ENCODE results near the gene NSF. TPM values are rescaled to one million over a fixed set of nuclear protein-coding genes. Genes with fewer than 3 reads are reported as not detected.
"Not testable (repeated sequence)": the region's sequence is repeated elsewhere in the genome, so short reads cannot be mapped to it uniquely, and the experiment has no call there.

The NSF gene
- polyA plus RNA-seq, 3 donors, result 33.1 to 35.4 (median 33.2) TPM

DNA sequence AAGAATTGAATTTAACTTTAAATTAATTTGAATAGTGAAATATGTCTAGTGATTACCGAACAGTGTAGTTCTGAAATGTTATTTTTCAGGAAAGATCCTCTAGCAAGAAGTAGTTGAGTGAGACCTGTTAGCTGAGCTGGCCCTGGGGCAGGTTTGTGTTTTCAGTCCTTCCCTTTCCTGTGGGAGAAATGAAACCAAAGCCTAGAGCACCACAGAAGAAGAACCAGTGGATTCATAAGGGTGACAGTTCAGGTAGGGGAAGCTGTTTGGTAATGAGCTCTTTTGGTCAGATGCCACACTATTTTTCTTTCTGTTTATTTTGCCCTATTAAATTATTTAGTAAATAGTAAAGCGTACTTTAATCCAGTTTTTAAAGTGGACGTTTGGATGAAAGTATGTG lies 26.7 kb downstream of the NSF start:
- DNase-seq (ENCODE audit: extremely low read depth in 1 of 11, low read depth in 9 of 11, low spot score in 4 of 11), result not testable (repeated sequence)

DNA sequence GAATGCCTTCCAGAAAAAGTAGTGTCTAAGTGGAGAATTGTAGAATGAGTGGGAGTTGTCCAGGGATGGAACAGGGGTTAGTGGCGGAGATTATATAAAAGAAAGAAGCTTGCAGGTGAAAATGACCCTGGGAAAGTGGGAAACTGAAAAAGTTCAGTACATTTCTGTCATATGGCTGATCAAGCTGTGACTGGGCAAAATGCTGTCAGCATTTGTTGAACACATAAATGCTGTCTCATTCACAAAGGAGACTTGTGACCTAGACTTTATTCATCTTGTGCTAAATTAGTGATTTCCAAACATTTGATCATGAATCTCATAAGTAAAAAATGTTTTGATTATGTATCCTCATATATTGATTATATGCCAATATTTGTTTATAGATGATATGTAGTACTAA lies 28.5 kb downstream of the NSF start:
- not testable (repeated sequence) for DNase-seq (ENCODE audit: extremely low read depth in 1 of 11, low read depth in 9 of 11, low spot score in 4 of 11)

GRCh38 chr17:46623790-46624189 lies 33.3 kb downstream of the NSF start:
- DNase-seq (ENCODE audit: extremely low read depth in 1 of 11, low read depth in 9 of 11, low spot score in 4 of 11), result not testable (repeated sequence)

- not testable (repeated sequence) for DNase-seq (ENCODE audit: extremely low read depth in 1 of 11, low read depth in 9 of 11, low spot score in 4 of 11)
Measured at GRCh38 chr17:46624726-46625125, 34.3 kb downstream of the NSF start.

DNA sequence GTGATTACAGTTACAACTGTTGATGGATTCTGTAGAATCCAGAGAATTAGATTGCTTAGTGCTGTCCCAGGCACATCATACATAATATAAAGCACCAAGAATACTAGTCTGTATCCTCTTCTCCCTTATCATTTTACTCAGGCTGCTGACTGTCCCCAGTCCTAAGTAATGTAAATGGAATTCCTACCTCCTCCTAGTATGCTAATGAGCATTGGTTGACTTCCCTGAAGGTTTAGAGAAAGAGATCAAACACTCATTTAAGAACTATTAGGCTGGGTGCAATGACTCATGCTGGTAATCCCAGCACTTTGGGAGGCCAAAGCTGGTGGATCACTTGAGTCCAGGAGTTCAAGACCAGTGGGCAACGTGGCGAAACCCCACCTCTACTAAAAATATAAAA lies 37.0 kb downstream of the NSF start:
- DNase-seq (ENCODE audit: extremely low read depth in 1 of 11, low read depth in 9 of 11, low spot score in 4 of 11), result not testable (repeated sequence)

- not testable (repeated sequence) for DNase-seq (ENCODE audit: extremely low read depth in 1 of 11, low read depth in 9 of 11, low spot score in 4 of 11)
Measured at GRCh38 chr17:46628753-46629436, 38.4 kb downstream of the NSF start.

DNA sequence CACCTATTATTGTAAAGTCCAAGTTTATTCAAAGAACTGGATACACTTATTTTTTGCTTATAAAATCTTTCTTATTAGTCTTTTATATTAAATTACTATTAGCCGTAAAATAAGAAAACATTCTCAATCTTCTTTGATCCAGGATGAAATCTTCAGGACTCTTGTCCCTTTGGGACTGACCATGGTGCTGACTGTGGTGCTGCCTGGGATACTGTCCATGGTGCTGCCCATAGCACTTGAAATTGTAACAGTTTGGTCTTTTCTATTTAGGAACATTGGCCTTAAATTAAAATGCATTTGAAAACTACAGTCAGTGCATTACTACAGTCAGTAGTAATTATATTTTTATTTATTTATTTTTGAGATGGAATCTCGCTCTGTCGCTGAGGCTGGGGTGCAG lies 41.7 kb downstream of the NSF start:
- not testable (repeated sequence) for DNase-seq (ENCODE audit: extremely low read depth in 1 of 11, low read depth in 9 of 11, low spot score in 4 of 11)

DNA sequence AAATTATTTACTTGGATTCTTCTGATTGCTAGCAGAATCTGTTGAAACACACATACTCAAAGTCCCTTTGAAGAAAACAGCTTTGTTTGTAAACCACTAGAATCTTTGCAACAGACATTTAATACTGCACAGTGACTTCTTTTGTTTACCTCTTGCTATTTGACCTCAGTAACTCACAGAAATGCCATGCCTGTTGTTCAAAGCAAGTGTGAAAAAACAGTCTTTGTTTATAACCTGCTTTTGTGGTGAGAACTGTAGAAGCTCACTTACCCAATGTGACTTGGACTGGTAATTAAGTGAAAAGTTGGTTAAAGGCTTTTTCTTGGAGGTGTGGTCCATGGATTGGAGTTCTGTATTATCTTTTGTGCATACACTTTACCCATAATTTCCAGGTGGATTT lies 44.4 kb downstream of the NSF start:
- not testable (repeated sequence) for DNase-seq (ENCODE audit: extremely low read depth in 1 of 11, low read depth in 9 of 11, low spot score in 4 of 11)

- DNase-seq (ENCODE audit: extremely low read depth in 1 of 11, low read depth in 9 of 11, low spot score in 4 of 11), result not testable (repeated sequence)
Measured at GRCh38 chr17:46641861-46642656, 51.6 kb downstream of the NSF start.

- DNase-seq (ENCODE audit: extremely low read depth in 1 of 11, low read depth in 9 of 11, low spot score in 4 of 11), result not testable (repeated sequence)
Measured at GRCh38 chr17:46647251-46647650, 56.8 kb downstream of the NSF start.

- DNase-seq (ENCODE audit: extremely low read depth in 1 of 11, low read depth in 9 of 11, low spot score in 4 of 11), result not testable (repeated sequence)
Measured at GRCh38 chr17:46647688-46648278, 57.3 kb downstream of the NSF start.

DNA sequence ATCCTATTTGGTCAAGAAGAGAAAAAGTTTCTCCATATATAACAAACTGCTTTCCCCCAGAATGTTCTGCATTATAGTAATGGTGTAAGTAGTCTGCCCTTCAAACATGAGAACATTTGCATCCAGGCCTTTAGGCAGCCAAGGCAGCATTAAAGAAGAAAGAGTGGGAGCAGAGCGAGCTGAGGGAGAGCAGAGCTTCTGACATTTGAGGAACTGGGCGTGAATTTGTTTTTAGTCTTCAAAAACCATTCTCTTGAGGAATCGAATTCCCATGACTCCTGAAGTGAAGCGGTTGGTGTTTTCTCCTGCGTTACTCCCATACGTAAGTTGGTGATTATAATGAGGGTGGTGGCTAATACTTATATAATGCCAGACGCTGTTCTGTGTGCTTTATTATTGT lies 58.8 kb downstream of the NSF start:
- DNase-seq (ENCODE audit: extremely low read depth in 1 of 11, low read depth in 9 of 11, low spot score in 4 of 11), result not testable (repeated sequence)

DNA sequence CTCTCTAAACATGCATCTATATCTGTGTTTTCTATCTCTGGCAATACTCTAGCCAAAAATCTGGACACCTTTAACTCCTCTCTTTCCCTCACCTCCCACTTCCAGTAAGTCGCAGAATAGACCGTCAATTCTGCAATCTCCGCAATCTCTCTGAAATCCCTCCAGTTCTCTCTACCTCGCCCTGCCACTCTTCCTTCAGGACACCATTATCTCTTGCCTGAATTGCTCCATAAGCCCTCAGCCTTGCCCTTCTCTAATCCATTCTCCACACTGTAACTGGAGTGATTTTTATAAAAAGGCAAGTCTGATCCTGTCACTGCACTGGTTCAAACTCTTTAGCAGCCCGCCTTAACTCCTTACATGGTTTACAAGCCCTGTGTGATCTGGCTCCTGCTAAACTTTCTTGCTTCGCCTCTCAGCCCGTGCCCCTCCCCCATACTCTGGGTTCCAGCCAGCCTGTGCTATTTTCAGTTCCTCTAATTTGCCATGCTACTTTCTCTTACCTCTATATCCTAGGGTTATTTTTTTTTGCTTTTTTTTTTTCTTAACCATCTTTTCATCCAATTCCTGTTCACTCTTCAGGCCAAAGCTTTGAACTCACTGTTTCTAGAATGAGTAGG lies 61.7 kb downstream of the NSF start:
- DNase-seq (ENCODE audit: extremely low read depth in 1 of 11, low read depth in 9 of 11, low spot score in 4 of 11), result not testable (repeated sequence)

DNA sequence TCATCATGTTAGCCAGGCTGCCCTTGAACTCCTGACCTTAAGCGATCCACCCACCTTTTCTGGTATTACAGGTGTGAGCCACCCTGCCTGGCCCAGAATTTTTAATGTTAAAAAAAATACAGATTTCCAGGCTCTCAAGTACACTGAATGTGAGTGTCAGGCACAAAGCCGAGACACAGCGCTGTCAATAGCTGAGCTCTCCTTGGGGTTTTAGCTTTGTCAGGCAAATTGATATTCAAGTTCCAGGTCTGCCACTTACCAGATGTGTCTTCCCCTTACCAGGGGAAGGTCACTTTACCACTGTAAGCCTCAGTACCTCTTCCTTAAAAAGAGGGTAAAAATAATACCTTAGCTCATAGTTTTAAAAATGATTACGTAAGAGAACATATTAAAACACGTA lies 67.8 kb downstream of the NSF start:
- not testable (repeated sequence) for DNase-seq (ENCODE audit: extremely low read depth in 1 of 11, low read depth in 9 of 11, low spot score in 4 of 11)

DNA sequence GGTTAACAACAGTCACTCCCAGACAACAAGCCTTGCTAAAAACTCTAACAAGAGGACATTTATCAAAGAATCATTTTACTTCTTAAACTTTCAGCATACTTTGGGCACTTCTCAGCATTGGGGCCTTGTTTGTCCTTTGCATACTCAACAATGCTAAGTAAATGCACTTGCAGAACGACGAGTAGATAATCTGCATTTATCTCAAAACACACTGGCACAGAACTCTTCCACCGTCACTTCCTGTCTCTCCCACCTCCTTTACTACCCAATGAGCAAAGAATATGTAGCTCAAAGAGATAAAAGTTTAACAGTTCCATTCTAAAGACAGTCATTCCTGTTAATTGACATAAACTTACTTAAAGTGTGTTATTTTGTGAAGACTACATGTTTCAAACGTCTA lies 69.2 kb downstream of the NSF start:
- DNase-seq (ENCODE audit: extremely low read depth in 1 of 11, low read depth in 9 of 11, low spot score in 4 of 11), result not testable (repeated sequence)

- not testable (repeated sequence) for DNase-seq (ENCODE audit: extremely low read depth in 1 of 11, low read depth in 9 of 11, low spot score in 4 of 11)
Measured at GRCh38 chr17:46663123-46663522, 72.7 kb downstream of the NSF start.

DNA sequence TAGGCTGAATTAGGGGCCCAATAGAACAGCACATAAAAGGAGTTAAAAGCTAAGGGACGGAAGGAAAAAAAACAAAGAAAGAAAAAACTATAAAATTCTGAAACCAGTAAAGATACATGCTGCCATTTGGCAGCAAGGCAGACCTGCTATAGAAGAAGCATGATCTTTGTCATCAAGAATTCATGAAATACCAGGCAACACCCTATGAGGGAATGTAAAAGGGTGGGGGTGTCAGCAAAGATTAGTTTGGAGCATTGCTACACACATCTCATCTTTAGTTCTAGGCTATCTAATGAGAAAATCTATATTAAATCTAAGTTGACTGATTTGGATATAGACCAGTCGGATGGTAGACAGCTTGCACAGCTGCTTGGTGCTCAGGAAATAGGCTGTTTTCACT lies 73.1 kb downstream of the NSF start:
- DNase-seq (ENCODE audit: extremely low read depth in 1 of 11, low read depth in 9 of 11, low spot score in 4 of 11), result not testable (repeated sequence)

DNA sequence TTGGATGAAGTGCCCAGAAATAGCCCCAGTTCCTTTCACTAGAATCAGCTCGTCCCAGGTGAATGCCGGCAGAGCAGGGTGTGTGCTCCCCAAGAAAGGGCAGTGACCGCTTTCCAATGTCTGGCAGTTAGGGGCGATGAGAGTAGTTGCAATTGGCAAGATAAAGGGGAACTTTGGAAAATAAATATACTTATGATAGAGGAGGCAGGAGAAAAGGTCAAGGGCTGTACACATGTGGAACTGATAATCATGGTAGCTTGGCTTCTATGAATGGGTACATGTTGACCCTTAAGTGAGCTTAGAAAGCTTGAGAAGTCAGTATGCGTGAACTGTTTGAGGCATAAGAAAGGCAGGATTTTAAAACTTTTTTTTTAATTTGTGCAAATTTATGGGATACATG lies 75.5 kb downstream of the NSF start:
- DNase-seq (ENCODE audit: extremely low read depth in 1 of 11, low read depth in 9 of 11, low spot score in 4 of 11), result not testable (repeated sequence)

- not testable (repeated sequence) for DNase-seq (ENCODE audit: extremely low read depth in 1 of 11, low read depth in 9 of 11, low spot score in 4 of 11)
Measured at GRCh38 chr17:46670789-46671188, 80.3 kb downstream of the NSF start.

GRCh38 chr17:46672777-46673176 lies 82.3 kb downstream of the NSF start:
- not testable (repeated sequence) for DNase-seq (ENCODE audit: extremely low read depth in 1 of 11, low read depth in 9 of 11, low spot score in 4 of 11)

Data from renal cortex interstitium (tissue), 11 donors.